SK-MEL-5 (cell line): ENCODE data around the gene SERTAD2. TPM values are rescaled to one million over a fixed set of nuclear protein-coding genes. Genes with fewer than 3 reads are reported as not detected.

Source experiments
- DNase-seq: peaks from one replicate; pipeline ENCODE4 v3.0.0-alpha.2; 2016; ENCODE audit warnings: low read depth, low spot score
- in situ Hi-C: cut with HindIII; loops from 2 replicates; pipeline ENCODE4 v1.10.0; 2016; ENCODE audit warnings: low sequenced_read_pairs, high pct_unique_total_duplicates, low pct_unique_long_range_greater_than_20kb
- total RNA-seq: library from RNA; depleted of rRNA; stranded (reverse); fragments of >200 nt; shearing (Covaris generic); gene quantifications from 2 replicates; pipeline ENCODE4 v1.2.3, GENCODE V29; 2014

The SERTAD2 gene
- total RNA-seq, 1 experiment from 2014 or later = 11.2 TPM

DNA sequence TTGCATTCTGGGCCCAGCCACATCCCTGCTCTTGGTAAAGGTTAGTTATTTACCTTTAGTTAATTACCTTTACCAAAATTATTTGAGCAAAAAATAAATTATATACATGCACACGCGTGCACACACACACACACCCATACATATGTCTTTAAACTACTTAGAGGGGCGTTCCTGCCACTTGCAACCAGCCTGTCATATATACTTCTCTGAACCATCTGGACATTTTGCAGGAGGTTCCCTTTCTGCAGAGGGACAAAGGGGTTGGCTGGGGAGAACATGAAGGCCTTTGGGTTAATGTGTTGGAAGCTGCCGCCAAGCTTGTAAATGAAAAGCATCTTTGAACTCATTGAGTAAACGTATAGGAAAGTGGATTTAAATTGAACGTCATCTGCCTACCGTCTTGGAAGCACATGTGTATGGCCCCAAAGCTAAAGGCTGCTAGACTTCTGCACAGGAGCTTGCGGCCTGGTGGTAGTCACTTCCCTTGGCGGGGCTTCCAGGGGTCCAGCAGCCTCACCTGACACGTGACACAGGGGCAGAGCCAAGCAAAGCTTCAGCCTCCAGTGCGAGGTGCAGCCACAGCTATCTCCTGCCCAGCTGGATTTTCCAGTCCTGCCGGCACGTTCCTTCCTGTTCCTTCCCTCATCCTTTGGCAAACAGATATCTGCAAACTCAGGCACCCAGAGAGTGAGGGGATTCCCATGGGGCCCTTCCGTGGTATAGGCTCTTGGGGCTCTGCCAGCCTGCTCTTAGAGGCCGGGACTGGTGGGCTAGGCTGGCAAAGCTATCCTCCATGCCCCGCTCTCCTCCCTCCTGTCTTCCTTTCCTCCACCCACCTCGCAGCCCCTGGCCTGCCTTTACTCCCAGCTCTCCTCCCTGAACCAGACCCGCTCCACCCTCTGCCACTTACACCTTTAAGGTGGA is 46.1 kb downstream of the SERTAD2 start:
- in situ Hi-C loops = no loop called here
- DNase-seq = no peak

DNA sequence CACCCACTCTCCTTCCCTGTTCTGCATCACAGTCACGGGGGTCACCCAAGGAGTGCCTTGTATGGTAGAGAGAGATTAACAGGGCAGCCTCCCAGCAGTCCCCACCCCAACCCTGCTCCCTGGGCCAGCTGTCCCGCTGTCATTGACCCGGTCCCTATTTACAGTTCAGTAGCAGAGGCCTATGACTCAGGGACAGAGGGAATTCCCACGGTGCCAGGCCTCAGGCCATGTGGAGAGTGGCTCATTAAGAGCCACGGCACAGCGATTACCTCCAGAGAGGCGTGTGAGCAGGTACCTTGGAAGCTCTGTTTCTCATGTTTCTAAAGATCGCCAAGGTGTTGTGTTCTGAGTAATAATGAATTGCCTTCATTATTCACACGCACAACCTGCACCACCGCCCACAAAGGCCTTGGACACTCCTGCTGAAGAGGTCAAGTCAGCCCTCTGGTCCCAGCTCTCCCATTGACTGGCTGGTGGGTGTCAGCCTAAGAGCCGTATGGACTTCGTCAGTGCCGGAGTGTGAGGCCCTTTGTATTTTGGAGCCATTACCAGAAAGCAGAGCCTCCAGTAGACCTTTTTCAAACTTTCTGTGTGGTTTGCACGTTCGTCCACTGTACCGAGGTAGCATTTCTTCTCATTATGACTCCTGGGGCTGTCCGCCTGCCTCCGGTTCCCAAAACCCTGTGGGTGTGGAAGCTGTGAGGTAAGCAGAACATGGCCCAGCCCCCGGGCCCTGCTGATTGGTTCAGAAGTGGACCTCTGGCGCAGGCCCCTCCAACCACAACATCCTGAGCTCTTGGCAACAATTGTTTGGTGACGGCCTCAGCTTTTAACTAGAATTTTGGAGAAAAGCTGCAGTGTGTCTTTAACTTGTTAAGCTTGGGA is 47.0 kb downstream of the SERTAD2 start:
- in situ Hi-C loops = no loop called here
- no peak for DNase-seq

DNA sequence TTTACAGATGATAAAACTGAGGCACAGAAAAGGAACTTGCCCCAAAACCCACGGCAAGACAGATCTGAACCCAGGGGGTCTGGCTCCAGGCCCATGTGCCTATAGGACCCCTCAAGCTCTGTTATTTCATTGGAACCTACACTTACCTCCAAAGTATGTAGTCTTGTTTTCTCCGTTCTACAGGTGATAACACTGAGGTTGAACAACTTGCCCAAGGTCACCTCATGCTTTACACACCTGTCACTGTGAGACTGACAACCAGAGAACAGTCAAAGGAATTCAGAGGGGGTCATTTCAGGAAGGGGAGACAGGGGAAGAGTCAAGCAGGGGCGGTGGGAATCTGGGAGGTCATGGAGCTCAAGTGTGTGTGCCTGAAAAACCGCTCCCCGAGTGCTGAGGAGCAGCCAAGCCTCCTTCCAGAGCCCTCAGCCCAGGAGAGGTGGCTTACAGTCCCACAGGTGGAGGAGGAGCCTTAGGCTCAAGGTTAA is 47.7 kb downstream of the SERTAD2 start:
- in situ Hi-C loops = no loop called here
- DNase-seq = no peak

DNA sequence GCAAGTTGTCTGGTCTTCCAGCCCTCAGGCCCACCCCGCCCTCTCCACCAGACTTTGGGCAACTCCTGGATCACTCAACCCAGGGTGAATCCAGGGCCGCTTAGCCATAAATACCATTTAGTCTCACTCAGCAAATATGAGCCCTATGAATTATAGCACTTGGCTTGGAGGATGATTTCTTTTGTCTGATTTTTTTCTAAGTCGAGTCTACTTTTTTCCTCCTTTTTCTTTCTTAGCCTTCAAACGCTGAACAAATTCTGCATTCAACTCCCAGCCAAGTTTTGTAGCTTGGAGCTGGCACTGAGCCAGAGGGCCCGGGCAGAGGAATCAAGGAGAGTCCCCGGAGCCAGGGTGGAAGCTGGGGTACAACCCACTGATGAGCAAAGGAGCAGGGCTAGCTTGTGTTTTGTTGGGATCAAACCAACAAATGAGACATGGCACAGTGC is 48.7 kb downstream of the SERTAD2 start:
- DNase-seq = no peak
- in situ Hi-C loops = no loop called here

DNA sequence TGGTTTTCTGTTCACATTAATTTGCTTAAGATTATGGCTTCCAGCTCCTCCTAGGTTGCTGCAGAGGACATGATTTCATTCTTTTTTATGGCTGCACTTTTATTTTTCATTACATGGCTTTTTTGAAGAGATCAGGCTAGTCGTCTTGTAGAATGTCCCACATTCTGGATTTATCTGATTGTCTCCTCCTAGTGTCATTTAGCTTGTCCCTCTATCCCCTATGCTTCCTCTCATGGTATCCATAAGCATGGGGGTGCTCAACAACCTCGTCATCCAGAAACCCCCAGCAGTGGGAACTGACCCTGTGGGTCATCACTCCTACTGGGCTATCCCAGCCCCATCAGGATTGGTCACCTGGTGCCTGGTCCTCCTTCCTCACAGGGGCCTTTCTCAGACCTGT is 49.6 kb downstream of the SERTAD2 start:
- in situ Hi-C loops = no loop called here
- DNase-seq = no peak

DNA sequence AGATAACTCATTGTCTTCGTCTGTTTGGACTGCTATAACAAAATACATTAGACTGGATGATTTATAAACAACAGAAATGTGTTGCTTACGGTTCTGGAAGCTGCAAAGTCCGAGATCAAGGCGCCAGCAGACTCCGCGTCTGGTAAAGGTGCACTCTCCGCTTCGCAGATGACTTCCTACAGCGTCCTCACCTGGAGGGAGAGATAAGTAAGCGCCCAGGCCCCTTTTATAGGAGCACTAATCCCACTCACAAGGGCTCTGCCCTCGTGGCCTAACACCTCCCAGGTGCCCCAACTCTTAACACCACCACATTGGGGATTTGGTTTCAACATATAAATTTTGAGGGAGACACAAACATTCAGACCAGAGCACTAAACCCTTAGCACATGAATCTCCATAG is 51.3 kb downstream of the SERTAD2 start:
- no peak for DNase-seq
- in situ Hi-C loops = no loop called here

DNA sequence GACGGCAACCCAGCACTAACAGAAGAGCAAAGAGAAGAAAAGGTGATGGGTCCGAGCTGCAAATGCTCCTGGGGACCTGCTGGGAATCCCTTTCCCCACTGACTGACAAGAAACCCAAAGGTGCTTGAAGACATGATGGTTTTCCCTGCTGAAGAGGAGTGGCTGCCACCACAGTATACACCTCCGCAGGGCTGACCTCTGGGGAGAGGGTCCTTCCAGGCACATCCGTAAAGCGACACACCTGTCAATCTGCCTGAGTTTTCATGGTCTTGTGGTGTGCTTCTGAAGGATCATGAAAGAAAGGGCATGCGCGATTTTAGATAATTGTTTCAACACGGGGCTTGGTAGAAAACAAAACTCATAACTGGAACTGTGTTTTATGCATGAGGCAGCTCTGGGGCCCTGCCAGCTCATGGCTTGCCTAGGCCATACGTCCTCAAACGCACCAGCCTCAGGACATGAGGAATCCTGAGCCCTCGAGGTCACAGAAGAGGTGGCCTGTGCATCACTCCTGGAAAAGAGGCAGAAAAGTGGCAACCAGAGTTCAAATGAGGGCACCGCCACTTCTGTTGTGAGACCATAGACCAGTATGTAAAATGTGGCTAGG is 51.8 kb downstream of the SERTAD2 start:
- in situ Hi-C loops = no loop called here
- DNase-seq = no peak

DNA sequence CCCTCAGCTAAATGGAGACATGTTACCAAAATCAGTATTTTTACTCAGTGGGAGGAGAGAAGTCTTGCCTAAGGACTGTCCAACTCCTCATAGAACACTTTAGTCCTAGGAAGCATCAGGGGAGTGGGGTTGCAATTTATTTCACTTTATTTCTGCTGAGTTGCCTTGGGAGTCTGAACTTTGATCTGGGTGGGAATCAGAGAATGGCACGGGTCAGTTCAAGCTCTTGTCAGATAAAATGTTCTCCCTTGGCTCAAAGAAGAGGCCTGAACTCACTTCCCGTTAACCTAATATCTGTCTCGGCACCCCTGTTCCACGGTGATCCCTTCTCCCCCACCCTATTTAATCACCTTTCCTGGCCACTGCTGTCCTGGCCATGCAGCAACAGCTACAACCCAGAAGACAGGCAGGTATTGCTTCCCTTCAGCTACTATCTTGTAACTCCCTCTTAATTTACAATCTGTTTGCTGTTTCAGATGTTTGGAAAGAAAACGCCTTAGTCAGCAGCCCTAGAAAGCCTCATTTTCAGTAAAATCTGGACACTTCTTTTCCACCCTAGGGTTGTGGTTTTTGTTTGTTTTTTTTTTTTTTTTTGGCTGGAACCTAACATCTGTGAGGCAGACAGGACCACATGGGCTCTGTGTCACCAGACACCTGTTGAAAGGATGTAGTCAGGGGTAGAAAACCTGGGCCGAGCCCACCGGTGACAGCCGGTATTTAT is 52.5 kb downstream of the SERTAD2 start:
- DNase-seq = no peak
- in situ Hi-C loops = no loop called here

DNA sequence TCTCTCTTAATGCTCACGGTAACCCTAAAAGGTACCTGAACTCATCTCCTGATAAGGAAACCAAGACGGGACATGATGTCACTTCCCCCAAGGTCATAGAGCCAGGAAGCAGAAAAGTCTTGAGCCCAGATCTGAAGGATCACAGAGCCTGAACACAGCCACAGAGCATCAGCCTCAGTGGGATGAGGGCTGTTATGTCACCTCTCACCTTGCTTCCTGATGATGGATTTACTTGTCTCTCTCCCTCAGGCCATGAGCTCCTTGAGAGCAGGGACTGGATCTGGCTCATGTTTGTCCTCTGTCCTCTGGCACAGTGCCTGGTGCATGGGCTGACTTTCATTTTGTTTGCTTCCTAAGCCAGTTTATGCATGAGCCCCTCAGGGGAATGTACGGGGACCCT is 54.2 kb downstream of the SERTAD2 start:
- DNase-seq = no peak

DNA sequence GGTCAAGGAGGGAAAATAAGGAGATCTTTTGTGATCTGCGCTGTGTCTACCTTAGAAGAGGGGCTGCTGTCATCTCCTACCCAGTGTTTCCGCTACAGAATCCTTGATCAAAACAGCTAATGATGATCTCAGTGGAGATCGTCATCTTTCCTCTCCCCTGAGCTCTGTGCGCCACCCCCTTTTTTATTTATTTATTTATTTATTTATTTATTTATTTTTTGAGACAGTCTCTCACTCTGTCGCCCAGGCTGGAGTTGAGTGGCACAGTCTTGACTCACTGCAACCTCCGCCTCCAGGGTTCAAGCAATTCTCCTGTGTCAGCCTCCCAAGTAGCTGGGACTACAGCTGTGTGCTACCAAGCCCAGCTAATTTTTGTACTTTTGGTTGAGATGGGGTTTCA is 55.5 kb downstream of the SERTAD2 start:
- in situ Hi-C loops = no loop called here
- DNase-seq = no peak

More for the DNA sequence above, 54.2 kb downstream of the SERTAD2 start:
- in situ Hi-C loops = no loop called here

DNA sequence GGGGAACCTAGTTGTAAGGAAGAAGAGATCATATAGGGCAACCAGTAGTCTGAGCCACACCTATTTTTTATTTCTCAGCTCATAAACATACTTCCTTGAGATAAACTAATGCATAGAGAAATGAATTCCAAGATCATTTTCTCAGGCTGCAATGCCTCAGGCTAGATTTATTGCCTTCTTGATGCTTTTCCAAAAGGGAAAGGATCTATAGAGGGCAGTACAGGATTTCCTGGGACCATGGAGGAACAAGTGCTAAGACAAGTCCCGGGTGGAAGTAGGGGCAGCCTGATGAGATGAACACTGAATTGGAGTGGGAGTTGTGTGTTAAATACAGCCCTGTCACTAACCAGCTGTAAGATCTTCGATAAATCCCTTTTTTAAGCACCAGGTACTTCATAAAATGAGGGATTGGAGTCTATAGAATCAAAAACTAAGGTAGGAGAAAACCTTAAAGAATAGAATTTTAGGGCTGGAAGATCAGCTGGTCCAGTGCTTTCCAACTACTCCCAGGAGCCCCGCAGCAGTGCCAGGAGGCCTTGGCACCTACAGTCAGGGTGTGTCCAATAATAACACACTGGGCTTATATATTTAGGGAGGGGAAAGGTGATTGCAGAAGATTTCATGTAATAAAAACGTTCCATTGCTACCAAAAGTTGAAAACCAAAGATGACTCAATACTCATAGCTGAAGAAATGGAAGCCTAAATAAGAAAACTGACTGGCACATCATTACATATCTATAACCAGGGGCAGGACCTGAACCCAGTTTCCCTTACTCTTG is 58.1 kb downstream of the SERTAD2 start:
- in situ Hi-C loops = no loop called here
- peak; percentile 75 for DNase-seq

DNA sequence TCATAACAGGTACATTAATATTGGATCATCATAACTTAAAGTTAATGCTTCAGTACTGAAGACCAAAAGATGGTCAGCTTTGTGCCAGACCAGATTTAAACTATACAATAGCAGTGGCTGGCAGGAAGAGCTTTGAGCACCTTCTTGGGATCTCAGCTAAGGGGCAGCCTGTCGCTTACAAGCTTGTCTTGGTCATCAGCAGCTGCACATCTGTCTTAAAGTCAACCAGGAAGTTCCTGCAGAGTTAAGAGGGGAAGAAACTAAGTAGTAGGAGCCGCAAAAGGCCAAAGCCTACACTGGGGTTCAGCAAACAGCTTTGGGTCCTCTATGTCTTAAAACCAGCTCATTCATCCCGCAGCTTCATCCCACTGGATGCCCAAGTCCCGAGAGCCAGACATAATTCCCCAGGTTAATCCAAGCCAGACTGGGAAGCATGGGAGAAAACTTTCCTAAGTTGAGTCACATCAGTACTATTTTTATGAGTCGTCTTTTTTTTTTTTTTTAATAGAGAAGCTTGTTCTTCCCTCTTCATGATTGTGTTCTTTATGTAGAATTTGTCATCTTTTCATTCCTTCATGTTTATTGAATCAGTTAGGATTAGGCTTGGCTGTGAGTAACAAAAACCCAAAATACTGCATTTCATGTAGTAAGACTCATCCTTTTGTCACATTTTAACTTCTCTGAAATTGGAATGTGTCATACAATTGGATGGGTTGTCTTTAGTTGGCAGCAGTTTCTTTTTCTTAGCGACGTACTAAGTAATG is 59.3 kb downstream of the SERTAD2 start:
- no peak for DNase-seq

DNA sequence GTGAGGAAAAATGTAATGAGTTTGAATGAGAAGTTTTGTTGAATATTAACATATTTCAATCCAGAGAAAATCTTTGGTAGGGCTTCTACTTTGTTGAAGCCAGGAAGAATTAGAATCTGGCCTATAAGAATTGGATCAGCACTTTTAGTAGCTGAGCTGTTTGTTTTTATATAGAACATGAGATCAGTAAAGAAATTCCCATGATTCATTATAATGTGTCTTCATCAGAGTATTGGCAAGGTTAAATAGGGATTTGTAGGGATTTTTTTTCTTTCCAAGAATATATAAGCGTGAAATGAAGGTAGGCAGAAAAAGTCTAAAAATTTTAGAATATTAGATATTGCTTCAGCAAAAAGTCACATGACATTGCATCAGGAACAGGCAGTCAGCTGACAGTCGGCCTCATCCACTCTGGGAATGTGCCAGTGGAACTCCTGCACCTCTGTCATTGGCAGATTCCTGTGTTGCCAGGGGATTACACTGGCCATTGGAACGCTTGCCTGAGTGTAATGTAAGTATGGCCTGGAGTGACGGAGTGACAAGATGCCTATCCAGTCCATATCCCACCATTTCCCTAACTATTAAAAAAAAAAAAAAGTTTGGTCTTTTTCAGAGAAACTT is 60.6 kb downstream of the SERTAD2 start:
- peak; percentile 77 for DNase-seq
- in situ Hi-C loops = no loop called here

More for the DNA sequence above, 59.3 kb downstream of the SERTAD2 start:
- in situ Hi-C loops = no loop called here

DNA sequence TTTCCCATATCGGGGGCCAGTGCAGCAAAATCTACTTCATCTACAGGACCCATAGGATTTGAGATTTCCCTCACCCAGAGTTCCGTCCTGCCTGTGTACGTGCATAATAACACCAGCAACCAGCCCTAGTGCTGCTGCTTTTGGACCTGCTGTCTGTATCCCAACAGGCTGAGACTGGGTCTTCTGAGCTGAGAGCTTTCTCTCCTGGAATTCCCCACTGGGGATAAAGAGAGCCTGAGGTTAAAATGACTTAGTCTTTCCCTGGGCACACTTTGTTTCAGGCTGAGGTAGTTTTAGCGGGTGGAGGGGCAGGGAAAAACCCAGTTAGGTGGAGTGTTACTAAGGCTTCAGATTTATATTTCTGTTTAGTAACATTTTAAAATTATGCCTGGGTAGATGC is 62.5 kb downstream of the SERTAD2 start:
- in situ Hi-C loops = no loop called here
- DNase-seq = no peak

DNA sequence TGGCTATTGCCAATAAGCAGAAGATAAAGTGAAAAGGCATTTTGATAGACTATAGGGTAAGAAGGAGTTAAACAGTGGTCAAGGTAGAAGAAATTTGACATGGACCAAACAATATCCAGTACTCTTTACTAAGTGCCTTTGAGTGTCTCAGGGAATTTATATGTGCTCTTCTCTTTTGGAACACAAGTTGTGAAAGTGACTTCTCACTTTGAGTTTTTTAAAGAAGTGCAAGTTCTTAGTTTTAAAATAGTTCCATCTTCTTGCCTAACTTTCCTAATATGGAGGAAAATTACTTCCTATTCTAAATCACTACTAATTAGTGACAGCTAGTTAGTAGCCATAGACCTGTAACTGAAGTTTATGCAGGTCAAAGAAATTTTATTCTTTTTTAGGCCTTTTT is 66.2 kb downstream of the SERTAD2 start:
- in situ Hi-C loops = no loop called here
- no peak for DNase-seq
